GM18498 (cell line): ENCODE data around the gene SDK1.

Experiments used
- ATAC-seq: cut with Tn5 transposase; IDR thresholded peaks from one replicate; pipeline ENCODE4 v1.9.1; 2021; ENCODE audit warnings: mild to moderate bottlenecking, moderate library complexity; ENCODE audit not compliant: unreplicated experiment

The SDK1 gene

GRCh38 chr7:4006687-4007086 is 705.6 kb downstream of the SDK1 start:
- ATAC-seq = no peak

GRCh38 chr7:4009211-4010060 is 708.4 kb downstream of the SDK1 start:
- no peak for ATAC-seq

- no peak for ATAC-seq
These were observed 709.1 kb downstream of the SDK1 start for GRCh38 chr7:4010061-4010605.

DNA sequence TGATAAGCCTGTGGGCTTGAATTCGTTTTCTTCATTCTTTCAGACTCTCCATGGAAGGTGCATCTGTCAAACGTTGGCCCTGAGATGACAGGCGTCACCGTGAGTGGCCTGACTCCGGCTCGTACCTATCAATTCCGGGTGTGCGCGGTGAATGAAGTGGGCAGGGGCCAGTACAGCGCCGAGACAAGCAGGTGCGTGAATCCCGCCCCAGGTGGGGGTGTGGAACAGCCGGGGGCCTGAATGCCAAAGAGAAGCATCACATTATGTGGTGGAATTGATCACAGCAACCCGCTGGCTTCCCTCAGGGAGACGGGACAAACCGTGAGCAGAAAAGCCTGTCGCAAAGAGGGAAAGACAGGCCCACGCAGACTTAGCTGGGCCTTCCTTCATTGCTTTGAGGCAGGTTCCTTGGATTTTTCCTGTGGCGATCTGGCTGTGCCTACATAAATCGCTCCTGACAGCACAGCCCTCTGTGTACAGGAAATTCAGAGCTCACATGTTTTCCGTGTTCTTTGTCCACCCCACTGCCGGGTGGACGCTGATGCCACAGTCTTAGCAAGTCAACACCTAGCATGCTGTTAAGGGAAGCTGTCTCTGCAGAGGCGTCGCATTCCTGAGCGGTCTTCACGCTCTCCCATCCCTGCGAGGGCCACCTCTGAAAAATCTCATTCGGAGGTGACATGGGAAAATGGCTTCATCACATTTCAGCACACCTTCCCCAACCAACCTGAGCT is 710.0 kb downstream of the SDK1 start:
- ATAC-seq = no peak

DNA sequence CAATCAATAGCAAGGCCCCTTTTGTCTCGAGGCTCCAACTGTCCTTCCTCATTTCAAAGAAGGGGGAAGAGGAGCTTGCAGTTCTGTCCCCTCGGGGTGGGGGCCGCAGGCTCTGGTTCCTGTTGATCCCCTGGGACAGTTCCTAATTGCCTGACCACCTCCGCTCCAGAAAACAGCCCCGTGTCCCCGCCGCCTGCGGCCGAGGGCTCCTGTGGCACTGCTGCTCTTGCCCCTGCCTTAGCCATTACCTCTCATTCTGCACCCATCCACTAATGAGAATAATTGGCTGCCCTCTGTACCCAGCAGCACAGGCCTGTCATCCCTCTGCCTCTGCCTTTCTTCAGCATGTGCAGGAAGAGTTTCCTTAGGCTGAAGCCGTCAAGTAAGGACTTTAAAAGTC is 712.7 kb downstream of the SDK1 start:
- ATAC-seq = no peak

DNA sequence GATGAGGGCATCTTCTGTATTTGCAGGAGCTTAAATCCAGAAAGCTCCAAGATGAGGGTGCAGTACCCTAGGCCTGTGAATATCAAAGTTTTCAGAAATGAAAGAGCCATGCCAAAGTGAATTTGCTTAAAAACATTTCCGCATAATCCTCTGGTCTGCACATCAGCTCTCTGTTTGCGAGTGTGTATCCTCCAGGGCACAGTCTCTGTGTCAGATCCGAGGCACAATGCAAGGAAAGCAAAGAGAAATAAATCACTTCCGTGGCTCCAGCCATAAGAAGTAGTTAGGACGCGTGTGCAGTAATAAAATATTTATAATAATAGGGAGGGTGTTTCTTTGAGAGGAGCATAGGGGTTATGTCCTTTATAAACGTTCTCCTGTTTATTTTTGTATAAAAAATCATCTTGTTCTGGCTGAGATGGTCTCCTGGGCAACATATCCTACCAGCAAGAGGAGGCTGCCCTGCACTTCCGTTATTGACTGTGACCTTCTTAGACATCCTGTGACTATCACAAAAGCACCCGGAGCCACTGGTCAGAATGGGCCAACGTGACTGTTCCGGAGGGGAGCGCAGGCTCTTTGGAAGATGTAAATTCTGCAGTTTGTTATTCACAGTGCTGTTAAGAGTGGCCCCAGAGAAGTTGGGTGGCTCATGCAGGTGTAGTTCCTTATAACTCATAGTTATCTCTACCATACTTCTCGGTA is 713.4 kb downstream of the SDK1 start:
- ATAC-seq = no peak

GRCh38 chr7:4015371-4015770 is 714.3 kb downstream of the SDK1 start:
- no peak for ATAC-seq

DNA sequence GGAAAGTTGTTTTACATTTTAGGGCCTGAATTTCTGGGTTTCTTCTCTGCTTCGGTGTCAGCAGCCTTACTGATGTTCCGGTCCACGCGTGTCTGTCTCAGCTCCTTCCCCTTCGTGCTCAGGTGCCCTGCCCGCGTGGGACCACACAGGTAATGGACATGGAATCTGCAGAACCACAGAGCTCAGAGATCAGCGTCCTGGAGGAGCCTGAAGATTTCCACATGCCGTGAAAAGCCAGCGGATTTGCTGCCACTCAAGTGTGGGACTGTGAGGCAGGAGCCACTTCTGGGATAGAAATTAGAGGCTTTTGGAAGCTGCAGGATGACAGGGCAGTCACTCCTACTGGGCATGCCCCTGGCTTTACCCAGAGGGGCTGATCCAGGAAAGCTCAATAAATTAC is 714.9 kb downstream of the SDK1 start:
- ATAC-seq = no peak

- no peak for ATAC-seq
These were observed 716.0 kb downstream of the SDK1 start for GRCh38 chr7:4017081-4017480.

DNA sequence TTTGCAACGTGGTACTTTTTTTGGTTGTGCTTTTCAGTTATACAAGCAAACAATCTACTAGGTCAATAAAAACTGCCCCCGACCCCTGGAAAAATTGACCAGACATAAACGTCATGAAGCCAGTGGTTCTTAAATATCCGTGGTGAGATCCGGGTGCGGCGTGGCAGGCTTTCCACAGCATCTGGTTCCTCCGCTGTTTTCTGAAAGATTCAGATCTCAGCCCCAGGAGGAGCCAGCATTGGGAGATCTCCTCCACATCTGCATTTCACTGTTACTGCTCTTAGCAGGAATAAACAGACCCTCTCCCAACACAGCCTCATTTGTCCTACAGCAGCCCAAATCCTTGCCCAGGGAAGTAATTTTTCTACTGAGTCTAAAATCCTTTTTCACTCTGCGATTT is 716.7 kb downstream of the SDK1 start:
- ATAC-seq = no peak

DNA sequence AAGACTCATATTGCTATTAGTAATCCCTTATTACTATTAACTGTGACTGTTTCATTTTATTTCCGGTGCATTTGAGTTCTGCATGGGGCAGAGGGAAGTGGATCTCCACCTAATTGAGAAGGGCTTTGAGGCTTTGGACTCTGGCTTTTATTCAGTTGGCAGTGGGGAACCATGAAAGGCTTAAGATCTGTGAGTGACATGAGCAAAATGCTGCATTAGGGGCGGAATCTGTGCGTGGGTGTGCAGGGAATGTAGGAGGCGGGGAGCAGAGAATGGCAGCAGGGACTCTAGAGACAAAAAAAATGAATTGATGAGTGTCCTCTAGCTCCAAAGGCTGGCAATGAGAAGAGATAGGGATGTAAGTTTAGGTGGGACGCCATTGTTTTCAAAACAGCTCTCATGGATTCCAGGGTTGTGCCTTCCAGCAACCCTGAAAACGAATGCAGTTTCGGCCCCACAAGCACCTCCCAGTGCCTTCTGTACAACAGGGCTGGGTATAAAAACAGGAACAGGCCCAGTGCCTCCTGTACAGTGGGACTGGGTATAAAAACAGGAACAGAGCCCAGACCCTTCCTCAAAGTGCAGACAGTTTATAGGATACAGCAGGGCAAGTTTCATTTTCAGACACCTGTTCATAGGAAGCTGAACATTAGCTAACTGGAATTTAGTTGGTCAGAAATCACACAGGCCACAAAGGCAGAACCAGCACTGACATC is 717.7 kb downstream of the SDK1 start:
- ATAC-seq = no peak

GRCh38 chr7:4020086-4020485 is 719.0 kb downstream of the SDK1 start:
- ATAC-seq = no peak

DNA sequence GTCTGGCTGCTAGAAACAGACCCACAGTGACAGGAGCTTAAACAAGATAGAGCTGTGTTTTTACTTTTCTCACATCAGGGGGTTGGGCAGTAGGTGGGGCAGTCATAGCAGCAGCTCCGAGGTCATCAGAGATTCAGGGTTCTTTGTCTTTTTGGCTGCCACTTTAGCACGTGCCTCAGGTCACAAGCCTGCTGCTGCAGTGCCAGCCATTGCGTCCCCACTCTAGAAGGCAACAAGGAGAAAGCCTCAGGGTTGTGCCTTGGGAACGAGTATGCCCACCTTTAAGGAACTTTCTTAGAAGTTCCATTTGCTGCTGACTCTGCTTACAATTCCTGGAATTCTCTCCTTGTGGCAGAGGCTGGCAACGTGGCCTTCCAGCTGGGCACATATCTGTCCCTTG is 720.4 kb downstream of the SDK1 start:
- no peak for ATAC-seq

GRCh38 chr7:4022265-4022664 is 721.2 kb downstream of the SDK1 start:
- no peak for ATAC-seq

DNA sequence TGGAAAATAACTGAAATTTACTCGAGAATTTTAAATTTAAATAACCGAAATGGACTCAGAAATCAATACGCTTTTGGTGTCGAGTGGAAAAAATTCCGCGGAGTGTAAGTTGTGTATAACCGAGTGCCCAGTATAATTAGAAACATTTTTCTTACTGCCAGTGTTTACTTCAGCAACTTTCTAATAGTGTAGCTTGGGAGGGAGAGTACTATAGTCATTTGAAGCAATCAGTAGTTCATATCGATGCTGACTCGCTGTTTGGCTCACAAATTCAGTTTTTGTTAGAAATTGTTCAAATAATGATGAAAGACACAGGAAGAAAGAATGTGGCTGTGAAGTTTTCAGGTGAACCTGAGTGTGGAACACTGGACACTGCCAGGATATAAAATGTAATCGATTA is 722.5 kb downstream of the SDK1 start:
- ATAC-seq = no peak

GRCh38 chr7:4024133-4024532 is 723.1 kb downstream of the SDK1 start:
- no peak for ATAC-seq

DNA sequence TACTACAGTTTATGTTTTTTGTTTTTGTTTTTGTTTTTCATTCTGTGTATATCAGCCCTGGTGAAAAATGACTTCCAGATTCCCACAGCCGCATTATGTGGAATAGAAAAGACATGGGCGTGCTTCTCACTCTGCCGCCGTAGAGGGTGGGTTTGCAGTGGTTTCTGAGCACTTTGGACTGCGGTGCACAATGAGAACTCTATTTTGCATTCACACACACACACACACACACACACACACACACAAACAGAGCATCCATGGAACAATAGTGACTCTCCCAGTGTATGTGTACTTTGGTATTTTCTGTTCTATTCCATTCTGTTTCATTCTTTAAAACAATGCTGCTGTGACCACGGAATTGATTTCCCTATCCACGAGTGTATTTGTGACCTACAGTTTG is 723.8 kb downstream of the SDK1 start:
- no peak for ATAC-seq

DNA sequence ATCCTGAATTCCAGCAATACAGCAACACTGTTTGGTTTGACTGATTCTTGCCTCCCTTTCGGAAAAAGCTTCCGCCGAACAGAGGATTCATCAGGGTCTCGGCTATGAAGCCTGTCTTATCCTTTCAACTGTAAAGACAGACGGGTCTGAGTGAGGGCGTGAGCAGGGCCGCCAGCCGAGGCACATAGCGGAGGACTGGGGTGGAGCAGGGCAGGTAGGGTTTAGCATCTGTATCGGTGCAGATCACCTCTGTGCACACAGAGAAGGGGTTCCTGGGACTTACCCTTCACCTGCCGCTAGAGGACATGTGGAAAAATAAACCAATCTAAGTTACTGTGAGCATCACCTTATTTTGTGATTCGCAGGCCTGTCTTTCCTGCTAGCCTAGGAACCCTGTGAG is 724.2 kb downstream of the SDK1 start:
- ATAC-seq = no peak

GRCh38 chr7:4025694-4026615 is 724.9 kb downstream of the SDK1 start:
- no peak for ATAC-seq
